ENCODE measurements around the gene TMEM214.
A peak's percentile ranks its signal among the peaks of the same experiment; 100 is the strongest.
"Not testable (repeated sequence)": the region's sequence is repeated elsewhere in the genome, so short reads cannot be mapped to it uniquely, and the experiment has no call there.

The TMEM214 gene

DNA sequence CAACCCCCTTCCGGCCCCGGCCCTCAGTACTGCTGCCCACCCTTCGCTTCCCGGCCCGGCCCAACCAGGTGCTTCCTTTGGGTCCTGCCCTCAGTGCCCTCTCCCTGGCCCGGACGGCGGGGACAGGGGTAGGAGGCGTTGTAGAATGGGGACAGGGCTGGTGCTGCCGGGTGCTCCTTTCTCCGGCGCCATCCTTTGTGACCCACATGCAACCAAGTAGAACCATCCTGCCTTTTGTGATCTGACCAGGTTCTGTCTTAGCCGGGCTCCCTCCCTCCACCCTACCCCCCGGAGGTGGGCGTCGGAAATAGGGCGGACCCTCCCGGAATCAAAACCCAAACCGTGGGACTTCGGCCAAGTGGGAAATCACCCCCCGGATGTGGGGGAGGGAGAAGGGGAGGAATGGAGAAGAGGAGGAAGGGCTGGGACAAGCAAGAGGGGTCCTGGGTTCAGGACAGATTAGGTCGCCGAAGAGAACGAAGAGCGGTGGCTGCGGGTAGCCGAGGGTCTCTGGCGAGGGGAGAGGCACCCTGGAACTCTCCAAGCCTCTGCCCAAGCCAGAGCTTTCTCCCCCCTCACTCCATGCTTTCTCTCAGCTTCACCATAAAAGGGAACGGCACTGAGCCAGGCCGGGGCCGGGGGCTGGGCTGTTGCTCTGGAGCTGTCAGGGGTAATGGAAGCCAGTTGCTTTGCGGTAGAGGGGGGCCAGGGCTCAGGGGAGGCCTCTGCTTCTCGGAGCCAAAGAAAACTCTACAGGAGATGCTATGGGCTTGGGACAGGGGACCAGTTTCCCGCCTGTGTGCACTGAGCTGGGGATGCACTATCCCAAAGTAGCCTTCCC is 39.4 kb downstream of the TMEM214 start:
- peak overlapping the region; percentile 98 for H3K4me3 ChIP-seq (replicated peaks; ENCODE audit: low read depth, low read length)
- no peak for TF ChIP-seq CTCF (IDR thresholded peaks at IDR 0.05; ENCODE audit: low read depth, low read length, missing control alignments)
- DNase-seq (ENCODE audit: extremely low read depth, low read depth) = peak; percentile 37

DNA sequence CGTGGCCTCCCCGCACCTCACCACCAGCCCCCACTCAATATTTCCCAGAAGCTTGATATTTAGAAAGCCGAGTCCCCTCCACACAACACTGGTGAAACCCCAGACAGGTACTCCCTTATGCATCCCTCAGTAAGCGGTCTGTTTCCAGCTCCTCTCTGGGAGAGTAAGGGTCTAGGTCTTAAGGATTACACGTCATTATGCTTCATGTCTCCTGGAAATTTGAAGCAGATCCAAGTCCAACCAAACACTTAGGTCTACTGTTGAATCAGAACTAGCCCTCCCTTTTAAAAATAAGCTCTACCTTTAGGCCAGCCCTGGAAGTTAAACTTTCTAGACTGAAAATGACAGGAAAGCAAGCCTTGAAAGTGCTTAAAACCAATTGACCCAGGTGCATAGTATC is 40.2 kb downstream of the TMEM214 start:
- no peak overlapping the region; the same call in 1 of the 2 replicates for H3K4me3 ChIP-seq (replicated peaks; ENCODE audit: low read depth, low read length)
- TF ChIP-seq CTCF (IDR thresholded peaks at IDR 0.05; ENCODE audit: low read depth, low read length, missing control alignments) = no peak
- no peak for DNase-seq (ENCODE audit: extremely low read depth, low read depth)

DNA sequence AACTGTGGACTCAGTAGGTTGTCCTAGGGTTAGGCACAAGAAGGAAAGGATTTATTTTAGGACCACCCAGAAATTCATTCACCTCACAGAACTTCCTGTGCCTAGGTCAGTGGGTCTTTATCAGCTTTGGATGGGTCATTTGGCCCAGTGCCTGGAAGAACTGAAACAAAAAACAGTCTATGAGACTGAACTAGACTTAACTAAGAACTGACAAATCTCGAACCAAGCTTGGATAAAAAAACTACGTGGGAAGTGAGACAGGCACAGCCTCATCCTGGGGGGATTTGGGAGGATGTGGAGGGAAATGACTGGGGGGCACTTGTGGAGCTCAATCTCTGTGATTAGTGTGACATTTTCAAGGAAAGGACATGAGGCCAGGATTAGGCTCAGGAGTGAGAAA is 41.0 kb downstream of the TMEM214 start:
- TF ChIP-seq CTCF (IDR thresholded peaks at IDR 0.05; ENCODE audit: low read depth, low read length, missing control alignments) = no peak
- DNase-seq (ENCODE audit: extremely low read depth, low read depth) = no peak
- no peak overlapping the region for H3K4me3 ChIP-seq (replicated peaks; ENCODE audit: low read depth, low read length)

DNA sequence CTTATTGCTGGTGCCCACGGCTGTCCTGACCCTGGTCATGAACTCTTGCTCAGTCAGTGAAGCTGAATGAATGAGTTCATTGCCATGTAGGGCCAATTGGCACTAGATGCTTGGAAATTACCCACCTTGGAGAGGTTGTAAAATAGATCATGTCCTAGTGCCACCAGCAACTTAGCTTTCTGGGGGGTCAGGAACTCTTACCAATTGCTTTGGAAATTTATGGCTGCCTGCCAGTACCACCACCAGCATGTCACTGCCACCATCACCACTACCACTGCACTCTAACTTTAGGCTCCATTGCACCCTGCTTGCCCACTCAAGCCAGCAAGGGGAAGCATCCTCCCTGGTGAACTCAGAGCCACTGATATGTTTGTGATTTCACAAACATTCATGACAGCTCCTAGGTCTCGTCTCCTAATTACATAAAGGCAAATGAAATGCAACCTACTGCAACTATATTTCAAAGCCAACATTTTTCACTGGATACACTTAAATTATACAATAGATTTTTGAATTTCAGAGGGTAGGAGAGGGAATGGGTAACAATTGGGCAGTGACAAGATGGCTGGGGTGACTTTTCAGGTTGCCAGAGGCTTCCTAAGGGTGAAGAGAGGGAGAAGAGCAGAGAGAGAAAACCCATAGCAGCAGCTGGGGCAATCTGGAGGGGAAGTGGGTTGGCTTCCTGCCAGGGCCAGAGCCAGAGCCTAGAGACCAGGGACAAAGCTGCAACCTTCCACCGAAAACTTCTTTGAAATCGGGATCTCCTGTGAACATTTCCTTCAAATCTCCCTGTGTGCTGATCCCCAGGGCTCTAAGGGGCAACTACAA is 42.2 kb downstream of the TMEM214 start:
- no peak overlapping the region for H3K4me3 ChIP-seq (replicated peaks; ENCODE audit: low read depth, low read length)
- TF ChIP-seq CTCF (IDR thresholded peaks at IDR 0.05; ENCODE audit: low read depth, low read length, missing control alignments) = no peak
- DNase-seq (ENCODE audit: extremely low read depth, low read depth) = no peak

- not testable (repeated sequence) for DNase-seq (ENCODE audit: extremely low read depth, low read depth); H3K4me3 ChIP-seq (replicated peaks; ENCODE audit: low read depth, low read length)
These were observed 42.8 kb downstream of the TMEM214 start for GRCh38 chr2:27075566-27075871.

GRCh38 chr2:27076323-27076722 is 43.6 kb downstream of the TMEM214 start:
- no peak overlapping the region for H3K4me3 ChIP-seq (replicated peaks; ENCODE audit: low read depth, low read length)
- DNase-seq (ENCODE audit: extremely low read depth, low read depth) = no peak
- no peak for TF ChIP-seq CTCF (IDR thresholded peaks at IDR 0.05; ENCODE audit: low read depth, low read length, missing control alignments)

GRCh38 chr2:27077231-27077630 is 44.5 kb downstream of the TMEM214 start:
- no peak for TF ChIP-seq CTCF (IDR thresholded peaks at IDR 0.05; ENCODE audit: low read depth, low read length, missing control alignments)
- no peak for DNase-seq (ENCODE audit: extremely low read depth, low read depth)

More at GRCh38 chr2:27077231-27077630, 44.5 kb downstream of the TMEM214 start:
- no peak overlapping the region for H3K4me3 ChIP-seq (replicated peaks; ENCODE audit: low read depth, low read length)

Data from HFF-Myc (cell line).